ENCODE results near the gene DNM3. TPM values are rescaled to one million over a fixed set of nuclear protein-coding genes. Genes with fewer than 3 reads are reported as not detected.

Gene DNM3
- total RNA-seq, 1 experiment from 2014 or later, result 1.2 TPM

DNA sequence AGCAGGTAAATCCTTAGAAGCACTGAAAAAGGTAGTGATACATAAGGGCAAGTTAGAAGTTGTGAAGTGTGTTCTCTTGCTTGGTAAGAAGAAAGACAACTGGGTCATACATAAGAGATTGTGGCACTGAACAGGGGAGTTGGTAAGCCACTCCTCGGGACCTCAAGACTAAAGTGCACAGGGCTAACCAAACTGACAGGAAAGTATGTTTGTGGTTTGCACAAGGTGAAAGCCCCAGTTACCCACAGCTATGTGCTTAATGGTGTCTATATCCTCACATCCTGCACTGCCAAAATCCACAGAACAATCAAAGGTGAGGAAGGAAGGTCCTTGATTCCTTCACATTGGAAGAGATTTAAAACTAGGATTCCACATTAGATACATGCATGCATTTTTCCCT, 276.5 kb downstream of the DNM3 start:
- Mint-ChIP-seq H3K27ac (ENCODE audit: unreplicated experiment) (no peak overlapping the region), H3K9me3 (ENCODE audit: low read depth, unreplicated experiment) (peaks cover 6% of the 10 kb centered on the region), H3K4me1 (ENCODE audit: low read depth, unreplicated experiment) (no peaks in the 10 kb centered on the region), H3K36me3 (ENCODE audit: insufficient read depth, unreplicated experiment) (no peaks in the 10 kb centered on the region), H3K4me3 (ENCODE audit: low read depth, unreplicated experiment) (no peak overlapping the region), H3K27me3 (ENCODE audit: unreplicated experiment) (no peaks in the 10 kb centered on the region)
- BruUV-seq (replicated peaks), result no TSS peak
- TF ChIP-seq, protein P1, sequence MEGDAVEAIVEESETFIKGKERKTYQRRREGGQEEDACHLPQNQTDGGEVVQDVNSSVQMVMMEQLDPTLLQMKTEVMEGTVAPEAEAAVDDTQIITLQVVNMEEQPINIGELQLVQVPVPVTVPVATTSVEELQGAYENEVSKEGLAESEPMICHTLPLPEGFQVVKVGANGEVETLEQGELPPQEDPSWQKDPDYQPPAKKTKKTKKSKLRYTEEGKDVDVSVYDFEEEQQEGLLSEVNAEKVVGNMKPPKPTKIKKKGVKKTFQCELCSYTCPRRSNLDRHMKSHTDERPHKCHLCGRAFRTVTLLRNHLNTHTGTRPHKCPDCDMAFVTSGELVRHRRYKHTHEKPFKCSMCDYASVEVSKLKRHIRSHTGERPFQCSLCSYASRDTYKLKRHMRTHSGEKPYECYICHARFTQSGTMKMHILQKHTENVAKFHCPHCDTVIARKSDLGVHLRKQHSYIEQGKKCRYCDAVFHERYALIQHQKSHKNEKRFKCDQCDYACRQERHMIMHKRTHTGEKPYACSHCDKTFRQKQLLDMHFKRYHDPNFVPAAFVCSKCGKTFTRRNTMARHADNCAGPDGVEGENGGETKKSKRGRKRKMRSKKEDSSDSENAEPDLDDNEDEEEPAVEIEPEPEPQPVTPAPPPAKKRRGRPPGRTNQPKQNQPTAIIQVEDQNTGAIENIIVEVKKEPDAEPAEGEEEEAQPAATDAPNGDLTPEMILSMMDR (IDR thresholded peaks at IDR 0.05; ENCODE audit: unreplicated experiment), result no peak
- intact Hi-C loops (cut with micrococcal nuclease; ENCODE audit: unreplicated experiment), result no loop called here
- DNase-seq, result no peak
- CTCF ChIA-PET, result no interaction called here

DNA sequence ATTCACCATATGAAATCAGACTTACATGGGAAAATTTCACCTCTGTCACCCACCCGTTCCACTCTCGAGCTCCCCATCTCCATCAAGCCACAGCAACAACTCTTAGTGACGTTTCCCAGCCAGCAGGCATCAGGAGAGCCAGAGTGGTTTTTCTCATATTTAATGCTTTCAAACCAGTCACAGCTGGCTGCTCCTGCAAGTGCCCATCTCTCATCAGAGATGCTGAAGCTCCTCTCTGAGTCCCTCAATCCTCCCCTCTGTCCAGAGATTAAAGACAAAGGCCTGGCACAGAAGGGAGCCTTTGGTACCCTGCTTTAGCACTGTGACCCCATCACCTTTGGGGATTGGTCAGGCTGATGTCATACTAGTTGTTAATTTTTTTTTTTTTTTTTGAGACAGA, 277.3 kb downstream of the DNM3 start:
- no peak for DNase-seq
- no peaks in the 10 kb centered on the region for H3K36me3 Mint-ChIP-seq (ENCODE audit: insufficient read depth, unreplicated experiment)
- no peak overlapping the region for H3K4me3 Mint-ChIP-seq (ENCODE audit: low read depth, unreplicated experiment)
- CTCF ChIA-PET, result no interaction called here
- no peaks in the 10 kb centered on the region for H3K4me1 Mint-ChIP-seq (ENCODE audit: low read depth, unreplicated experiment)
- H3K9me3 Mint-ChIP-seq (ENCODE audit: low read depth, unreplicated experiment), result peaks cover 6% of the 10 kb centered on the region
- H3K27me3 Mint-ChIP-seq (ENCODE audit: unreplicated experiment), result no peaks in the 10 kb centered on the region
- H3K27ac Mint-ChIP-seq (ENCODE audit: unreplicated experiment), result no peak overlapping the region
- no TSS peak for BruUV-seq (replicated peaks)
- intact Hi-C loops (cut with micrococcal nuclease; ENCODE audit: unreplicated experiment), result no loop called here
- TF ChIP-seq, protein P1 (IDR thresholded peaks at IDR 0.05; ENCODE audit: unreplicated experiment), result no peak

DNA sequence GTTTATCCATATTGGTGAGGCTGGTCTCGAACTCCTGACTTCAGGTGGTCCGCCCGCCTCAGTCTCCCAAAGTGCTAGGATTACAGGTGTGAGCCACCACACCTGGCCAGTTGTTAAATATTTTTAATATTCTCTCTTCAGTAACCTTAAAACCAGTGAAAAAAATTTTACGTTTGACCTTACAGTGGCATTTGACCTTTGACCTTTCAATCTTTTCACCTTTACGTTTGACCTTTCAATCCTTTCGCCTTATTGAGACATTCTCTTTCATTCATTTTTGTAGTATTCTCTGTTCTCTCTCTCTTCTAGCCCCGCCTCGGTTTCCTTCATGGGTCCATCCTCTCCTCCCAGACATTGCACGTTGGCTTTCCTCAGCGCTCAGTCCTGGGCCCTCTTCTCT, 277.9 kb downstream of the DNM3 start:
- no peaks in the 10 kb centered on the region for H3K27me3 Mint-ChIP-seq (ENCODE audit: unreplicated experiment)
- no TSS peak for BruUV-seq (replicated peaks)
- intact Hi-C loops (cut with micrococcal nuclease; ENCODE audit: unreplicated experiment), result no loop called here
- H3K27ac Mint-ChIP-seq (ENCODE audit: unreplicated experiment), result no peak overlapping the region
- no peak overlapping the region for H3K4me3 Mint-ChIP-seq (ENCODE audit: low read depth, unreplicated experiment)
- H3K4me1 Mint-ChIP-seq (ENCODE audit: low read depth, unreplicated experiment), result no peaks in the 10 kb centered on the region
- no peaks in the 10 kb centered on the region for H3K36me3 Mint-ChIP-seq (ENCODE audit: insufficient read depth, unreplicated experiment)
- TF ChIP-seq, protein P1 (IDR thresholded peaks at IDR 0.05; ENCODE audit: unreplicated experiment), result no peak
- DNase-seq, result no peak
- H3K9me3 Mint-ChIP-seq (ENCODE audit: low read depth, unreplicated experiment), result peaks cover 6% of the 10 kb centered on the region
- CTCF ChIA-PET, result no interaction called here

DNA sequence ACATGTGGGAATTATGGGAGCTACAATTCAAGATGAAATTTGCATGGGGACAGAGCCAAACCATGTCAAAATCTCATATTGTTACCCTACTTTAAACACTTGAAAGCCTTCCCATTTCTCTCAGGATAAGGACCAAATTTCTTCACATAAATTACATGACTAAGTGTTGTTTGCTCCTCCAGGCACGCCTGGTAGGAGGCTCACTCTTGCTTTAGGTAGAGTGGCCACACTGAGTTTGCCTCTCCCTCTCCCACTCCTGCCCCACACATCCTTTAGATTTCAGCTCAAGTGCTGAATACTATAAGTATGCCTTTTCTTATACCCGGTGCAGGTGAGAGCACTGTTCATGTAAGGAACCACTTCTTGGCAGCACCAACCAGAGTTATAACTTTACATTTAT, 279.1 kb downstream of the DNM3 start:
- Mint-ChIP-seq H3K9me3 (ENCODE audit: low read depth, unreplicated experiment) (peaks cover 6% of the 10 kb centered on the region), H3K27ac (ENCODE audit: unreplicated experiment) (no peak overlapping the region), H3K36me3 (ENCODE audit: insufficient read depth, unreplicated experiment) (no peaks in the 10 kb centered on the region), H3K4me3 (ENCODE audit: low read depth, unreplicated experiment) (no peak overlapping the region), H3K27me3 (ENCODE audit: unreplicated experiment) (no peaks in the 10 kb centered on the region), H3K4me1 (ENCODE audit: low read depth, unreplicated experiment) (no peaks in the 10 kb centered on the region)
- CTCF ChIA-PET, result interaction anchor here (0.7 kb wide), 1 partner anchor 11 kb away, joined by 3 read pairs; no protein-coding TSS in a partner anchor
- no TSS peak for BruUV-seq (replicated peaks)
- intact Hi-C loops (cut with micrococcal nuclease; ENCODE audit: unreplicated experiment), result no loop called here
- no peak for DNase-seq
- TF ChIP-seq, protein P1 (IDR thresholded peaks at IDR 0.05; ENCODE audit: unreplicated experiment), result no peak
